DMS153 treated with DMSO at 0.1 percent for 48 hours (cell line): ENCODE results near the gene PRRX1.

Experiments used
- DNase-seq: peaks from one replicate; lab custom pipeline; 2025; ENCODE audit not compliant: unreplicated experiment; lab: John Stamatoyannopoulos, UW

PRRX1 gene

DNA sequence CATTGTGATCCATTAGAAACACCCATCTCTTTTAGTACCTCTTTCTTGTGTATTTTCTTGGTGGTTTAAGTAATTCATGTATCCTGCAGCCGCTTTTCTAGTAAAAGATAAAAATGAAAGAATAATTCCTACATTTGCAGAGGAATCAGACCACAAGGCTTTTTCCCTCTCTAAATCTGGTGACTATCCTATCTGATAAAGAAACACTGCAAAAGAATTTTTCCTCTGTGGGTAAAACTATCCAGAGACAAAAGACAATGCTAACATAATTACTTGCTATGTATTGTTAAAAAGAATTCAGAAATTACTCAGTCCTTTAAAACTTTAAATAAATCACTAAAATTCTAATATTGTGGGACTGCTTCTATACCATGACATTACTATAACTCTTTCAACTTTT is 51.0 kb downstream of the PRRX1 start:
- DNase-seq = no peak

DNA sequence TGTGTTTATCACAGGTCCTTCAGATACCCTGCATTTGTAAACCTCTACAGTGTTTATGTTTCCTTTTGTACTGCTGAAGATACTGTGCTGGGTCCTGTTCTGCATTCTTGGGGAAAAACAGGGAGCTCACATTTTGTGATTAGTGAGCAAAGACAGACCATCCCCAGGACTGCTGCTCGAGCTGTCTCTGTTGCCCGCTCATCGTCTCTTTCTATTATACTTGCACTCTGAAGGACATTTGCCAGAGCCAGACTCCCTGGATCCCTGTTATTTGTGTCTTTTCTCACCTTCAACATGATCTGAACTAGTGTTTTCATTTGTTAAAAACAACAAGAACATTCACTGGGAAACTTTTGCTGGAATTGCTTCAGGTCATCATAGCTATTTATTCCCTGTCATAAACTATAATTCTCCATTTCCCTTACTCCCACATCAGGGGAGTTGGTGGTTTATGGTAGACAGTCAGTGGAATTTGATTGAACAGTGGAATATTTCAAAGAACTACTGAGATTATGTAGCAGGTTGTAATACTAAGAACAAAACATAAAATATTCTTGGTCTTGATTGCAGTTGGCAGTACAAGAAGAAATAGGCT is 53.0 kb downstream of the PRRX1 start:
- DNase-seq = no peak

DNA sequence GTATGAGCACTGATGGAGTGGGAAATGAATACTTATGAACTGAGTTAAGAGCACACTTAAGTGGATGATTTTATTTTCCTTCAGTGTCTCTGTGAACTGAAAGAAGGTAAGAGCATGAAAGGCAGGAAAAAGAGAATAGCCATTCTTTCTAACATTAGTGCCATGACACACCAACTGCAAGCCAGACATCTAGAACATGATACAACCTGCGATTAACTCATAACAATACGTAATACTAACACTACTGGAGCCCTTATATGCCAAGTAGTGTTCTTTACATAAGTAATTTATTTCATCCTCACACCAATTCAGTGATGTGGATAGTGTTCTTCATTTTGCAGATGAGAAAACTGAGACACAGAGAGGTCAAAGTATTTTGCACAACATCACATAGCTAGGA is 56.7 kb downstream of the PRRX1 start:
- DNase-seq = no peak

DNA sequence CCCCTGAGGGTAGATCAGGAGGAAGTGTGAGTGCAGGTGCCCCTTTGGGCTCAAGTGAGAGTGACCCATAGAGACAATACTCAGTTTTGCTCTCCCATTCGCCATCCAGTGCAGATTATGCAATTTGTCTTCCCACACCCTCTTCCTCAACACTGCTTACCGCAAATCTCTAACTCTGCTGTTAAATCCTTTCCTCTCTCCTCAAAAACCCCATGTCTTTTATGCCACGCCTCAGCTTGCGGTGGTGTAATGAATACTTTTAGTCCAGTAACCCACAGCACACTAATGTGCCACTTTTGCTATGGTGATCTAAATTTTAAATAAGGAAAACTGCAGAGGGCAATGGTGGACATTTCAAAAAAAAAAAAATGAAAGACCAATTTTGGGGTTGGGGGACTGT is 57.7 kb downstream of the PRRX1 start:
- no peak for DNase-seq

DNA sequence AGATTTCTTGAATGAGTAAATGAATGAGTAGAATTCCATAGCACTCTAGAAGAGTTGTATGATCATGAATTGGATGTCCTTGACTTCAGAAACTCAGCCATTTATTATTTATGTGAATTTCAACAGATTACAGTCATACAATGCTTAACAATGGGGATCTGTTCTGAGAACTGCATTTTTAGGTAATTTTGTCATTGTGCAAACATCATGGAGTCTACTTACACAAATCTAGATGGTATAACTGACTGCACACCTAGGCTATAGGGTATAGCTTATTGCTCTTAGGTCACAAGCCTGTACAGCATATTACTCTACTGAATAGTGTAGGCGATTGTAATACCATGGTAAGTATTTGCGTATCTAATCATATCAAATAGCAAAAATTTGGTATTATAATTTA is 59.6 kb downstream of the PRRX1 start:
- DNase-seq = no peak

DNA sequence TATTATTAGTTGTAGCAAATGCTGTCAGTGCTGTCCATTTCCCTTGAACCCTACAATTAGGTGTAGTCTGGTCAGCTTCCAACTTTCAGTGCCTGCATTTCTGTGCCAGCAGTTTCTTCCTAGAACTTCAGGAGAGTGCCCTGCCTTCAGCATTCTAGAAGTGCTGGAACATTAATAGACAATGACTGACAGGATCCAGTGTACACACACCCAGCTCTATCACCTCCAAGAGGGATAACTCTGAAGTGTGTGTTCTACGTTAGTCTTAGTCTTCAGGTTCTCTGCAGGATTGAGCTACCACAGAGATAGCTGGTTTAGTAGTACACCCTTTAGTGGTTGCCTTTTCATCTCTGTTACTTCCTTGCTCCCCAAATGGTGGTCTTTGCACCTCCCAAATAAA is 61.4 kb downstream of the PRRX1 start:
- DNase-seq = no peak

GRCh38 chr1:170727963-170728362 is 64.0 kb downstream of the PRRX1 start:
- DNase-seq = no peak

GRCh38 chr1:170729225-170730002 is 65.5 kb downstream of the PRRX1 start:
- no peak for DNase-seq

DNA sequence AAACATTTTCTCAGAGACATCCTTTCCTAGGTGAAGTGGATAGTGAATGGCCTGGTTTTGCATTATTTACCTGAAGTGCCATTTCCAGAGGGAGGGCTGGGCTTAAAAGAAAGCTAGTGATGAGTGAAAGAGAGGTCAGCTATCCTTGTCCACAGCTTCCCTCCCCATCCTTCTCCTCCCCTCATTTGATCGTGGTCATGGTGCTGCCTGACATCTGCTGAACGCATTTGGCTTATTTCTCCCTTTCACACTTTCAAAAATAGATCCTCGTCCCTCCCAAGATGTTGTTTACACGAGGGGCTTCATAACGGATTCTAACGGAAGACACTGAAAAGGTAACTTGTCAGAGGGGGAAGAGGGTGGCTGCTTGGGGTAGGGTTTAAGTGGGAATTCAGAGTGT is 66.1 kb downstream of the PRRX1 start:
- DNase-seq = no peak

DNA sequence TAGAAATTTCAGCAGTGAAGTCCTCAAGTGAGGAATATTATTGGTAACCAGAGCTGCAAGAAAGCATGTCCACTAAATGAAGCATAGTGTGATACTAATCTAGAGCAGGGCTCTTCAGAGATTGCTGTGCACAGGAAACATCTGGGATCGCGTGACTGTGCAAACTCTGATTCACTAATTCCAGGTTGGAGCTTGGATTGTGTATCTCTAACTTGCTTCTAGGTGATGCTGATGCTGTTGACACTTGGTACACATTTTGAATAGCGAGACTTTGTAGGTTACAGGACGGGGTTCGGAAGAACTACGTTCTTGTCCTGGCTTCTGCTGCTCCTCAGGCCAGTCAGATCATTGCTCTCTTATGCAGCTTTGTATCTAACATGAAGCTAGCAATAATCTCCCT is 66.5 kb downstream of the PRRX1 start:
- no peak for DNase-seq

GRCh38 chr1:170731566-170732251 is 67.8 kb downstream of the PRRX1 start:
- no peak for DNase-seq

- no peak for DNase-seq
These were observed 68.3 kb downstream of the PRRX1 start for GRCh38 chr1:170732252-170732588.

DNA sequence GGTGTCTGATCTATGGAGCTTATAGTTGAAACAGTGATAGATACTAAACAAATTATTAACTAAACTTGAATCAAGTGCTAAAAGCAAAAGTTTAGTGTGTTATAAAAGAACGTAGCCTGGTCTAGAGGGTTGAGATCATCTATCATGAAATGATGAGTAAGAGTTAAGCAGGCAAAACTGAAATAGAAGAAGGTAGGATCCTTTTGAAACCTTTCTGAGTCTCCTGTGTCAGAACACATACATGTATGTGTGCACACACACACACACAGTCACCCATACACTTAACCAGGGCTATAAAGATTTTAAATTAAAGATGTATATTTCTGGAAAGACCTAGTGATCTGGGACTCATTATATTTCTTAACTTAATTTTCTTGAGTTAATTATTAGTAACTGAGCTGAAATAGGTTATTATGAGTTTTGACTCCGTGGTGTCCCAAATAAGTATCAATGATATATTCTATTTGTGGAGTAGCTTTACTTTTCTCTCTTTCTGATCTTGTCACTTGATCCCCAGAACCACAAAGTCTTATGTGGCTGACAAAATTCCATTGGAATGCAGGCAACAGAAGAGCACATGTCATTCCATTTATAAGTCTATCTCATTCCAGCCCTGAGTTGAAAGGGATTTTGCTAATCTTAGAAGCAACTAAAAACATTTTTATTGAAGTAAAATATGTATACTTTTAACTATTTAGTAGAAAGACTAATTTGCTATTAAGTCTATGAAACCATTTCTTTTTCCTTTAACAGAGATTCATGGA is 70.7 kb downstream of the PRRX1 start:
- DNase-seq = no peak

DNA sequence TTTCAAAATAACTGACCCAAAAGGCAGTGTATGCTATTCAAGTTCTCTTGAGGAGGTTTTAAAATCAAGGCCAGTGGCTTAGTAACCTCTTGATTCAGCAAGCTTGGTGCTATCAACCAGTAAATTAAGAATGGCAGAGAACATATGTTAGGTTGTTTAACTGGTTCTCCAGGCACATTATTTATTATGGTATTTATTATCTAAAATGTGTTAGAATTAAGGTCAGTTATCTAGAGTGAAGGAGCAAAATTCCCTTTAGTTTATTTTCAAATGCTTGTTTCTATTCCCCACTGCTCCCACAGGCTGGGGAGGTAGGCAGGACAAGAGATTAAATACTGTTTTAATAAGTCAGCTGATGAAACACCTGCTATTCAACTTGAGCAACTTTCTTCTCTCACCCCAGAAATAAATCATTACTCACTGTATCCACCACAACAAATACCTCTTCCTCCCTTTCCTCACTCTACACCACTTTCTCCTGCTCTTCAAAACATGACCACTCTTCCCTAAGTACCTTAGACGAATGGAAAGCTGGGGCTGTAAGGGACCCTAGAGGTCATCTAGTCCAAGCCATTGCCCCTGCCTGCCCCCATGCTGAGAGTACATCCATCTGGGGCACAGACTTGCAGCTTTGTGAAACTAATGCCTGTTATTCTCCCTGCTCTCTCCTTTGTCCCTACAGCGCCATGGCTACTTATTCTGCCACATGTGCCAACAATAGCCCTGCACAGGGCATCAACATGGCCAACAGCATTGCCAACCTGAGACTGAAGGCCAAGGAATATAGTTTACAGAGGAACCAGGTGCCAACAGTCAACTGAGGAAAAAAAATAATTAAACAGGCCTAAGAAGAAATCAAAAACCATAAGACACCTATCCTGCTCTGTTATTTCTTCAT is 71.7 kb downstream of the PRRX1 start:
- no peak for DNase-seq

DNA sequence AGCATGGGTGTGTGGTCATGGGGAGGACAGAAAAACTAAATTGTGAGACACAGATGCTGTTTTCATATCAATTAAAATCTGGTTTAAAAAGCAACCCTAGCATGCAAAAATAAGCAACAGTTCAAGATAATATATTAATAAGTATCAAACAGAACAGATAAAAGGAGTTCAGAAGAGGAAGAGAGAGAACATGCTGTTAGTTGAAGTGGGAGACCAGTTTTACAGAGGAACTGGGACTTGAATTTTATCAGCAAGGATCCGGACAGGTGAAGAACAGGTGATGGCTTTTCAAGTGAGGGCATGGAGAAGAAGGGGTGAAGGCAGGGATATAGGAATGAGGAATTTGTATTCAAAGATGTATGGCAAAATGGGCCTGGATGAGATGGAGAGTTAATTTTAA is 75.9 kb downstream of the PRRX1 start:
- DNase-seq = no peak

DNA sequence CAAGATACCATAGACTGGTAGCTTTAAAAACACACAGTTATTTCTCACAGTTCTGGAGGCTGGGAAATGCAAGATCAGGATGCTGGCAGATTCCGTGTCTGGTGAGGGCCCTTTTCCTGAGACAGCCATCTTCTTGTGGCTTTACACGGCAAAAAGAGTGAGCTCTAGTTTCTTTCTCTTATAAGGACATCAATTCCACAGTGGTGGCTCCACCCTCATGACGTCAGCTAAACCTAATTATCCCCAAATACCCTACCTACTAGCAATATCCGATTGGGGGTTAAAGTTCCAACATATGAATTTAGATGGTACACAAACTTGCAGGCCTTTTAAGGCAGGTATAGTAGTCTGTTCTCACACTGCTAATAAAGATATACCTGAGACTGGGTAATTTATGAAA is 77.7 kb downstream of the PRRX1 start:
- no peak for DNase-seq

DNA sequence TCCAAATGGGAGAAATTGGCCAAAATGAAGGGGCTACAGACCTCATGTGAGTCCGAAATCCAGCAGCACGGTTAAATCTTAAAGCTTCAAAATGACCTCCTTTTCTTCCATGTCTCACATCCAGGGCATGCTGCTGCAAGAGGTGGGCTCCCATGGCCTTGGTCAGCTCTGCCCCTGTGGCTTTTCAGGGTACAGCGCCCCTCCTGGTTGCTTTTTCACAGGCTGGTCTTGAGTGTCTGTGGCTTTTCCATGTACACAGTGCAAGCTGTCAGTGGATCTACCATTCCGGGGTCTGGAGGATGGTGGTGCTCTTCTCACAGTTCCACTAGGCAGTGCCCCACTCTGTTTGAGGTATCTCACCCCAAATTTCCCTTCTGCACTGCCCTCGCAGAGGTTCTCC is 78.7 kb downstream of the PRRX1 start:
- no peak for DNase-seq

GRCh38 chr1:170743083-170743482 is 79.2 kb downstream of the PRRX1 start:
- DNase-seq = no peak

DNA sequence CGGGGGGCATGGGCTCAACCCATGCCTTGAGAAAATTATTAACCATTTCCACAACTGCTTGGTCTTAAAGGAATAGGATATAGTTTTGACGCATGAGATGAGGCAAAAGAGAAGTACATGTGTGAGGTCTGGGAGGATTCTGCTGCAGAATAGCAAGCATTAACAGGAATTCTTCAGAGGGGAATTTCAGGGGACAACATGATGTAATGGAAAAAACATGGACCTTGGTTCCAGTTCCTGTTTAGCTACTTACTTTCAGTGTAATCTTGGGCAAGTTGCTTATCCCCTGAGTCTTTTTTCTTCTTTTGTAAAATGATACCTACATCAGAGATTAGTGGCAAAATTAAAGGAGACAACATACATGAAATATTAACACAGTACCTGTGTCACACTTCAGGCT is 85.6 kb downstream of the PRRX1 start:
- DNase-seq = no peak

GRCh38 chr1:170749959-170750358 is 86.0 kb downstream of the PRRX1 start:
- no peak for DNase-seq

DNA sequence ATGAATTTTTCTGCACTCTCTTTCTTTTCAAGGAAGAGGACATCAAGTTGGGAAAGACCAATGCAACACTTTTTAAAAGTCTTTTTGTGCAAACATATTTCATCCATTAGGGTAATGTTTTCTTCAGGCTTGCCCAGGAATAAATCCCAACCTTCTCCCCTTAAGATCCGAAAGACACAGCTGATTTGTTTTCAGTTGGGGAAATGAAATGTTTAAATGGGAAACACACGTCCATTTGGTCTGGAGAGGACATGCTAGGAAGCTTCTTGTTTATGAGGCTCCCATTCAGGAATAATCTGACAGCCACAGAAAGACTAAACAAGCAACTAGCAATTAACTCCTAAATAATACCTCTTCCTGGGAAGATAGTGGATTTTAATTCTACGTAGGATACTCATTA is 91.9 kb downstream of the PRRX1 start:
- DNase-seq = no peak
